Measurements from ENCODE around the gene BANF2.
"Not testable (repeated sequence)": the region's sequence is repeated elsewhere in the genome, so short reads cannot be mapped to it uniquely, and the experiment has no call there.

BANF2 gene

GRCh38 chr20:17772005-17772343 is 72.2 kb downstream of the BANF2 start:
- no peak for DNase-seq (ENCODE audit: low read depth, low spot score)
- H3K4me3 ChIP-seq (ENCODE audit: low read depth, low read length), result no peak overlapping the region
- in situ Hi-C loops (cut with HindIII; ENCODE audit: low sequenced_read_pairs), result no loop called here
- TF ChIP-seq, protein P1, sequence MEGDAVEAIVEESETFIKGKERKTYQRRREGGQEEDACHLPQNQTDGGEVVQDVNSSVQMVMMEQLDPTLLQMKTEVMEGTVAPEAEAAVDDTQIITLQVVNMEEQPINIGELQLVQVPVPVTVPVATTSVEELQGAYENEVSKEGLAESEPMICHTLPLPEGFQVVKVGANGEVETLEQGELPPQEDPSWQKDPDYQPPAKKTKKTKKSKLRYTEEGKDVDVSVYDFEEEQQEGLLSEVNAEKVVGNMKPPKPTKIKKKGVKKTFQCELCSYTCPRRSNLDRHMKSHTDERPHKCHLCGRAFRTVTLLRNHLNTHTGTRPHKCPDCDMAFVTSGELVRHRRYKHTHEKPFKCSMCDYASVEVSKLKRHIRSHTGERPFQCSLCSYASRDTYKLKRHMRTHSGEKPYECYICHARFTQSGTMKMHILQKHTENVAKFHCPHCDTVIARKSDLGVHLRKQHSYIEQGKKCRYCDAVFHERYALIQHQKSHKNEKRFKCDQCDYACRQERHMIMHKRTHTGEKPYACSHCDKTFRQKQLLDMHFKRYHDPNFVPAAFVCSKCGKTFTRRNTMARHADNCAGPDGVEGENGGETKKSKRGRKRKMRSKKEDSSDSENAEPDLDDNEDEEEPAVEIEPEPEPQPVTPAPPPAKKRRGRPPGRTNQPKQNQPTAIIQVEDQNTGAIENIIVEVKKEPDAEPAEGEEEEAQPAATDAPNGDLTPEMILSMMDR (IDR thresholded peaks at IDR 0.05; ENCODE audit: low read depth, low read length), result no peak

DNA sequence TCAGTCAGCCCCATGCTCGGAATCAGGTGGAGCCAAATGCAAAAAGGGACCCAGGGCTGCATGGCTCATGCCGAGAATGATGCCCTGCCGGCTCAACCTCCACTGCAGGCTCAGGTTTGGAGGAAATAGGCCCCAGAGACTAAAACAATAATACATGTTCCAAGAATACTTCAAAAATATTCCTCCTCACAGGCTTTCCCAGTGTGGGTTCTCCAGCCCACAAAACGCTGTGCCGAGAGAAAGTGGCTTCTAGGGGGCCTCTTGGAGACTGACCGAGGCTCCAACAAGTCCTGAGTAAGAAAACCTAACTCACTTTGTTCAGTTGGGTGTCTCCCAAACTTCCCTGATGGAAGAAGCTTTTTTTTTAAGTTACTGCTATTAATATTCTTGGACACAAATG is 73.9 kb downstream of the BANF2 start:
- in situ Hi-C loops (cut with HindIII; ENCODE audit: low sequenced_read_pairs), result no loop called here
- DNase-seq (ENCODE audit: low read depth, low spot score), result no peak
- TF ChIP-seq, protein P1 (IDR thresholded peaks at IDR 0.05; ENCODE audit: low read depth, low read length), result no peak
- H3K4me3 ChIP-seq (ENCODE audit: low read depth, low read length), result no peak overlapping the region

DNA sequence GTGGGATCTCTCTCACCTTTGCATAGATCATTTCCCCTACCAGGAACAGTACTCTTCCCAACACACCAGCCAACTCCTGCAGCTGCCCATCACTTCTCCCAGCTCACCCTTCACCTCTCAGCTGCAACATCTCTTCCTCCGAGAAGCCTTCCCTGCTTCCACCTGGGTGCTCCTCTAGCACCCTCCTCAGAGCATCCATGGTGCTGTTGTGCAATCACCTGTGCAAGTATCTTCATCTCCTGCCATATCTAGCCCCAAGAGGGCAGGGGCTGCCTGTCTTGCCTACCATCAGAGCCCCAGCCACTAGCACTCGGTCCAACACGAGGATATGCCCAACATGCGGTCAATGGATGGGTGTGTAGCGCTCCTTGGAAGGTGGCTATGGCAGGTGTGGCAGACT is 75.8 kb downstream of the BANF2 start:
- in situ Hi-C loops (cut with HindIII; ENCODE audit: low sequenced_read_pairs), result no loop called here
- DNase-seq (ENCODE audit: low read depth, low spot score), result no peak
- no peak overlapping the region for H3K4me3 ChIP-seq (ENCODE audit: low read depth, low read length)
- TF ChIP-seq, protein P1 (IDR thresholded peaks at IDR 0.05; ENCODE audit: low read depth, low read length), result no peak

GRCh38 chr20:17776551-17776950 is 76.8 kb downstream of the BANF2 start:
- DNase-seq (ENCODE audit: low read depth, low spot score), result no peak
- in situ Hi-C loops (cut with HindIII; ENCODE audit: low sequenced_read_pairs), result no loop called here
- no peak overlapping the region for H3K4me3 ChIP-seq (ENCODE audit: low read depth, low read length)
- TF ChIP-seq, protein P1 (IDR thresholded peaks at IDR 0.05; ENCODE audit: low read depth, low read length), result no peak

GRCh38 chr20:17779011-17779410 is 79.2 kb downstream of the BANF2 start:
- DNase-seq (ENCODE audit: low read depth, low spot score); H3K4me3 ChIP-seq (ENCODE audit: low read depth, low read length); in situ Hi-C loops (cut with HindIII; ENCODE audit: low sequenced_read_pairs): not testable (repeated sequence)

GRCh38 chr20:17782768-17783167 is 83.0 kb downstream of the BANF2 start:
- DNase-seq (ENCODE audit: low read depth, low spot score), result no peak
- in situ Hi-C loops (cut with HindIII; ENCODE audit: low sequenced_read_pairs), result no loop called here
- no peak overlapping the region for H3K4me3 ChIP-seq (ENCODE audit: low read depth, low read length)
- TF ChIP-seq, protein P1 (IDR thresholded peaks at IDR 0.05; ENCODE audit: low read depth, low read length), result no peak

DNA sequence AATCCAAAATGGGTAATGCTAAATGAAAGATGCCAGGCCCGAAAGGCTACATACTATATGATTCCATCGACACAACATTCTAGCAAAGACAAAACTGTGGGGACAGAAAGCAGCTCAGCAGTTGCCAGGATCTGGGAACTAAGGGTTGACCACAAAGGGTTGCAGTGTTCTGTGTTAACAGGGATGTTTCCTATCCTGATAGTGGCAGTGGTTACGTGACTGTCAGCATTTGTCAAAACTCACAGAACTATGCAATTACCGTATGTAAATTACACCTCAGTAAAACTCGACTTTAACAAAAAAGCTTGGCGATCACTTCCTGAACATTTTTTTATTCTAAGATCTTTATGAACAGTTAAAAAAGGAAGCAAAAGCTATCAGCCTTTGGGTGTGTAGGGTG is 83.9 kb downstream of the BANF2 start:
- in situ Hi-C loops (cut with HindIII; ENCODE audit: low sequenced_read_pairs), result no loop called here
- H3K4me3 ChIP-seq (ENCODE audit: low read depth, low read length), result no peak overlapping the region
- DNase-seq (ENCODE audit: low read depth, low spot score), result no peak
- TF ChIP-seq, protein P1 (IDR thresholded peaks at IDR 0.05; ENCODE audit: low read depth, low read length), result no peak
